Small intestine (tissue), 7 donors: ENCODE measurements around the gene NUP210. TPM values are rescaled to one million over a fixed set of nuclear protein-coding genes. Genes with fewer than 3 reads are reported as not detected.

Experiments
- DNase-seq, 2 donors: peaks; one replicate each; pipeline versions ENCODE4 v3.0.0 to v3.0.0-alpha.2; 2013
- FAIRE-seq: peaks from 2 replicates; lab custom pipeline; 2012; peaks lifted over from hg19 to GRCh38; lab: Jason Lieb, UNC
- H3K27ac ChIP-seq, 3 donors: one replicate each; pipeline ENCODE4 v1.5.1; 2013; ENCODE audit warnings: low read length in 2 of 3, mild to moderate bottlenecking in 2 of 3, control low read depth in 1 of 3, inconsistent platforms in 1 of 3, low read depth in 1 of 3, moderate library complexity in 1 of 3
- H3K27me3 ChIP-seq, 3 donors: one replicate each; pipeline ENCODE4 v1.6.1; 2013; ENCODE audit warnings: low read length in 3 of 3, inconsistent platforms in 1 of 3; ENCODE audit not compliant: control insufficient read depth in 3 of 3, insufficient read depth in 3 of 3
- H3K36me3 ChIP-seq, 3 donors: one replicate each; pipeline ENCODE4 v1.6.1; 2013; ENCODE audit warnings: low read length in 3 of 3, inconsistent platforms in 1 of 3, low read depth in 1 of 3, mild to moderate bottlenecking in 1 of 3, moderate library complexity in 1 of 3; ENCODE audit not compliant: control insufficient read depth in 3 of 3, insufficient read depth in 2 of 3
- H3K4me1 ChIP-seq, 3 donors: one replicate each; pipeline ENCODE4 v1.6.1; 2013; ENCODE audit warnings: low read length in 2 of 3, inconsistent platforms in 1 of 3, low read depth in 1 of 3, mild to moderate bottlenecking in 1 of 3, moderate library complexity in 1 of 3; ENCODE audit not compliant: control insufficient read depth in 3 of 3, insufficient read depth in 2 of 3
- H3K4me3 ChIP-seq, 3 donors: one replicate each; pipeline ENCODE4 v1.5.1; 2013; ENCODE audit warnings: low read length in 3 of 3, control low read depth in 1 of 3, inconsistent platforms in 1 of 3, low read depth in 1 of 3, mild to moderate bottlenecking in 1 of 3, moderate library complexity in 1 of 3
- H3K9me3 ChIP-seq, 2 donors: one replicate each; pipeline ENCODE4 v1.6.1; 2013; ENCODE audit warnings: low read depth in 1 of 2, low read length in 1 of 2; ENCODE audit not compliant: control insufficient read depth in 2 of 2, insufficient read depth in 1 of 2
- WGBS, 3 donors: extraction: QIAGEN DNeasy Blood & Tissue Kit; methylation state at CpG; one replicate each; pipeline ENCODE4 v1.1.7; 2013; 5-methylcytosine and 5-hydroxymethylcytosine counted together
- polyA plus RNA-seq, 4 donors: library from polyadenylated mRNA; stranded (reverse) in 3 of 4; unstranded in 1 of 4; fragments of 200-250 nt in 3 of 4; fragments of 120-200 nt in 1 of 4; gene quantifications; one replicate each; pipeline versions ENCODE4 v1.2.1 to v1.2.3, GENCODE V29; 2013
- donor health status: healthy with polysubstance abuse.
- donor health status: control.
- donor health status: control.
- donor health status: Bipolar disorder and iron deficiency.
- donor health status: healthy.

Gene NUP210
- polyA plus RNA-seq, 4 donors, result 0.22 to 36.4 (median 5.6) TPM

DNA sequence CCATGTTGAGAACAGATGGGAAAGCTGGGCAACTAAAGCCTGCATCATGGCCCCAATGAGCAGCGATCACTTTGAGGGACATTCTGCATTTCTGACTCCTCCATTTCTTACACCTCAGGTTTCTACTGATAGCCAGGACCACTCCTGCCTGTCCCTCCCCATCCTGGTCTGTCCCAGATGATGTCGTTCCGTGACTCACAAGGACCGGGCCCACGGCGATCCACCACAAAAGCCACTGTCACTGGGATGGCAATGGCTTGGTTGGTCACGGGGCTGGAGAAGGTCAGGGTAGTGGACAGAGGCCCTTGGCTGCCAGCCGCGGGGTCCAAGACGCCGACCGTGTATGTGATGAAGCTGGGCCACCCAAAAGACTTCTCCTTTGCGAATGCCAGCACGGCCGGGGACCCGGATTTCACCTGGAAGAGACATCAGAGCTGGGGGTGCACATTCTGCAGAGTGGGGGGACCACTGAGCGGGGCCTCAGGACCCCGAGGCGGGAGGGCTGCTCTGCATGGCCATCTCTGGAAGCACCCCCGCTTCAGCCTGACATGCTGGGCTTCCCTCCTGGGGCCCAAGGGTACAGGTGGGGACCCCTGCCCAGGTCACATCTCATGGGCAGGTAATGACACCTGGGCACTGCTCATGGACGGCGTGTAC lies 100.4 kb downstream of the NUP210 start:
- FAIRE-seq (no peak), DNase-seq (no peak)
- Histone ChIP-seq H3K27me3 (no peaks in the 10 kb centered on the region), H3K36me3 (peaks cover 0 to 84% (median 3%) of the 10 kb centered on the region in 3 donors), H3K4me3 (no peak overlapping the region), H3K27ac (no peak overlapping the region), H3K9me3 (no peaks in the 10 kb centered on the region), H3K4me1 (no peaks in the 10 kb centered on the region)
- 95 to 97% (median 96%) methylated on average over 22 of the region's 22 CpGs for WGBS, 3 donors

- H3K27me3 ChIP-seq, result no peaks in the 10 kb centered on the region
- no peaks in the 10 kb centered on the region for H3K4me1 ChIP-seq
- no peaks in the 10 kb centered on the region for H3K9me3 ChIP-seq
- peaks cover 0 to 83% (median 3%) of the 10 kb centered on the region in 3 donors for H3K36me3 ChIP-seq
- WGBS, 3 donors, result 91 to 95% (median 93%) methylated on average over 14 of the region's 14 CpGs
- H3K4me3 ChIP-seq, result no peak overlapping the region
- FAIRE-seq, result no peak
- DNase-seq, result no peak
- no peak overlapping the region for H3K27ac ChIP-seq
Observed at GRCh38 chr3:13318626-13319470, 101.3 kb downstream of the NUP210 start.

DNA sequence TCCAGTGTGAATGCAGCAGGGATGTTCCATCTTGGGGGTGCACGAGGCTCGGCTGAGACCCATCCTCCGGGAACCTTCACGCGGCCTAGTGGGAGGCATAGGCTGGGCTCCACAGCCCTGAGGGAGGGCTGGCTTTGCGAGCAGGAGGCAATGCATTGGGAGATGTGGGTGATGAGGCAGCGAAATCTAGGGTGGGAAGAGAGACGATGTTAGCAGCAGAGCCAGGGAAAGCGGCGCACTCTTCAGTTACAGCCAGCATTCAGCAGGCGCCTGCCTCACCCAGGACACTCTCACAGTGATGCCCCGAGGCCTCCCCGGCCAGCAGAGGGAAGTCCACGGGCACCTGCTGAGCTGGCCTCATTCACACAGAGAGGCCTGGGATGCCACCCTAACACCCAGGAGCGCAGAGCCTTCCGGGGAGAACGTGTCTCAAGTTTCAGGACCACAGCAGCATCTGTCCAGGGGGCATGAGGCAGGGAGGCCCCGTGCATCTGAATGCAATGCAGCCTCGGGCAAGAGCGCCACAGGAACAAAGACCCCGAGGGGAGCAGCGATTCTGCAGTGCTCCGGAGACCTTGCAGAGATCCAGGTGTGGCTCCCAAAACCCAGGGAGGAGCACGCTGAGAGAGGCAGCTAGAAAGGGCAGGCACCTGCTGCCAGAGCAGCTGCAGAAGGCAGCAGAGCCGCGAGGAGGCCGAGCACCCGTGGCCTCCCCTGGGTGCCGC lies 102.4 kb downstream of the NUP210 start:
- Histone ChIP-seq H3K27ac (no peak overlapping the region), H3K27me3 (no peaks in the 10 kb centered on the region), H3K9me3 (no peaks in the 10 kb centered on the region), H3K4me3 (no peak overlapping the region), H3K36me3 (peaks cover 0 to 76% (median 3%) of the 10 kb centered on the region in 3 donors), H3K4me1 (no peaks in the 10 kb centered on the region)
- 91 to 93% (median 92%) methylated on average over 29 of the region's 29 CpGs for WGBS, 3 donors
- DNase-seq (no peak), FAIRE-seq (no peak)

DNA sequence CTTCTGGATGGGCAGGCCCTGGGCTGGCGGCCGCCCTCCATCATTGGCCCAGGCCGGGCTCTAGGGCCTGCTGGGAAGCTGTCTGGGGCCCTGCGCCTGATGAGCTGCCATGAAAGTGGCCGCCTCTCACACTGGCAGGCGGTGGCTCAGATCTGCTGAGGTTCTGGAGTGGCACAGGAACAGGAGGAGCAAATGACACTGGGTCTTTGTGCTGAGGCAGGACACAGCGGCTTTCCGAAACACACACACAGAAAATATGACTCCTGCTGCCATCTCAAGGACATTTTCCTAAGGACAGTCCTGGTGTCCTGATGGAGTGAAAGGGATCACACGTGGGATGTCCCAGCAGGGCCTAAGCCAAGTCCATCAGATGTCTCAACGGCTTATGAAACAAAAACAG lies 103.5 kb downstream of the NUP210 start:
- Histone ChIP-seq H3K27me3 (no peaks in the 10 kb centered on the region), H3K9me3 (no peaks in the 10 kb centered on the region), H3K27ac (no peak overlapping the region), H3K4me3 (no peak overlapping the region), H3K4me1 (no peaks in the 10 kb centered on the region), H3K36me3 (peaks cover 0 to 65% (median 3%) of the 10 kb centered on the region in 3 donors)
- 84 to 95% (median 91%) methylated on average over 9 to 10 of the region's 10 CpGs for WGBS, 3 donors
- no peak for FAIRE-seq
- no peak for DNase-seq

DNA sequence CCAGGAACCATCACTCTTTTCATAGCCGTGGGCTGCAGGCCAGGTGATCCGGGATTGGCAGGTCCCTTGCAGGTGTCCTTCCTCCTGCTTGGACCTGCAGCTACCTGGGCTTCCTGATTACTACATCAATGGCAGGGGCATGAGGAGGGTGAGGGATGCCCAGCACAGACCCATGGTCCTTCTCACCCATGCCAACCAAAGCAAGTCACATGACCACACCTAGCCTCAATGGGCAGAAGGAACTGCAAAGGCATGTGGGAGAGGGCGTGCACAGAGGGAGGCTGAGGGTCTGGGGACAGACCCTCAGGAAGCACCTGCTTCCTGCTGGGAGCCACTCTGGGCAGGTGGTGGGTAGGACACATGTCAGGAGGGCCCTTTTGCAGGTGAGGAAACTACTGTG lies 105.2 kb downstream of the NUP210 start:
- no peaks in the 10 kb centered on the region for H3K4me1 ChIP-seq
- WGBS, 3 donors, result 84 to 96% (median 88%) methylated on average over 3 of the region's 3 CpGs
- H3K36me3 ChIP-seq, result peaks cover 0 to 53% (median 3%) of the 10 kb centered on the region in 3 donors
- no peak overlapping the region for H3K27ac ChIP-seq
- no peaks in the 10 kb centered on the region for H3K27me3 ChIP-seq
- no peaks in the 10 kb centered on the region for H3K9me3 ChIP-seq
- no peak for FAIRE-seq
- no peak overlapping the region for H3K4me3 ChIP-seq
- no peak for DNase-seq

DNA sequence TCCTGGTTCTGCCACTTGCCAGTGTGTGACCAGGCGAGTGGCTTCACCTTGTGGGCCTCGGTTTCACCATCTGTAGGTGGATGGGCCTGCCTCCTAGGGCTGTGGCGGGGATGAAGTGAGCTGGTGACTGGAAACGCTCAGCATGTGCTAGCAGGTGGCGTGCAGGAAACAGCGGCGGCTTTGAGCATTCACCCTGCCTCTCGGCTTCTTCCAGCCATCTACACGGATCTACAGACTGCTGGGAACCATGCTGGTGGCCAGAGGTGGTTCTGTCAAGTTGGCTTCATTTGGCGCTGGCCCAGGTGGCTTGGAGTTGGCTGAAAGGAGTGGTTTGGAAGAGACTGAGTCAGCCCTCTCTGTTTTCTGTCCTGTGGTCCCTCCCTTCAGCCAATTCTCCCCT lies 106.3 kb downstream of the NUP210 start:
- H3K9me3 ChIP-seq, result no peaks in the 10 kb centered on the region
- no peak overlapping the region for H3K4me3 ChIP-seq
- DNase-seq (no peak), FAIRE-seq (no peak)
- 92 to 97% (median 96%) methylated on average over 10 of the region's 10 CpGs for WGBS, 3 donors
- peaks cover 0 to 43% (median 3%) of the 10 kb centered on the region in 3 donors for H3K36me3 ChIP-seq
- no peaks in the 10 kb centered on the region for H3K27me3 ChIP-seq
- no peaks in the 10 kb centered on the region for H3K4me1 ChIP-seq
- no peak overlapping the region for H3K27ac ChIP-seq

- DNase-seq, result no peak
- Histone ChIP-seq H3K4me1 (no peaks in the 10 kb centered on the region), H3K36me3 (peaks cover 0 to 6% (median 0%) of the 10 kb centered on the region in 3 donors), H3K9me3 (no peaks in the 10 kb centered on the region), H3K27ac (no peak overlapping the region), H3K4me3 (no peak overlapping the region), H3K27me3 (peaks cover 0 to 4% (median 0%) of the 10 kb centered on the region in 3 donors)
- 55 to 70% (median 64%) methylated on average over 3 of the region's 3 CpGs for WGBS, 3 donors
- no peak for FAIRE-seq
Observed at GRCh38 chr3:13309004-13309403, 111.1 kb downstream of the NUP210 start.

- H3K9me3 ChIP-seq, result no peaks in the 10 kb centered on the region
- DNase-seq (peak; percentile 43 to 44), FAIRE-seq (no peak)
- H3K4me1 ChIP-seq, result no peaks in the 10 kb centered on the region
- no peak overlapping the region for H3K4me3 ChIP-seq
- no peaks in the 10 kb centered on the region for H3K36me3 ChIP-seq
- H3K27ac ChIP-seq, result no peak overlapping the region
- 16 to 36% (median 28%) methylated on average over 6 of the region's 6 CpGs for WGBS, 3 donors
- H3K27me3 ChIP-seq, result peaks cover 0 to 4% (median 0%) of the 10 kb centered on the region in 3 donors
Observed at GRCh38 chr3:13308380-13308801, 111.7 kb downstream of the NUP210 start.
